Aorta (tissue), 5 donors: ENCODE measurements around the gene AGMO. TPM values are rescaled to one million over a fixed set of nuclear protein-coding genes. Genes with fewer than 3 reads are reported as not detected.

Experiments
- ATAC-seq: fragments of 200-7000 bp; cut with Tn5 transposase; one replicate; pipeline ENCODE4 v1.9.1; 2022; ENCODE audit warnings: moderate library complexity; ENCODE audit not compliant: low FRiP score
- DNase-seq, 2 donors: peaks; one replicate each; pipeline ENCODE4 v3.0.0-alpha.2; 2020
- H3K27ac ChIP-seq, 2 donors: one replicate each; pipeline ENCODE4 v1.5.1; 2013; ENCODE audit warnings: low read length in 2 of 2, mild to moderate bottlenecking in 2 of 2, moderate library complexity in 2 of 2, control low read depth in 1 of 2, inconsistent platforms in 1 of 2, low read depth in 1 of 2
- H3K27me3 ChIP-seq, 2 donors: one replicate each; pipeline ENCODE4 v1.6.1; 2013; ENCODE audit warnings: control low read depth in 1 of 2, low read length in 1 of 2, mild to moderate bottlenecking in 1 of 2, moderate library complexity in 1 of 2; ENCODE audit not compliant: insufficient read depth in 2 of 2, control insufficient read depth in 1 of 2
- H3K36me3 ChIP-seq, 2 donors: one replicate each; pipeline ENCODE4 v1.6.1; 2013; ENCODE audit warnings: control low read depth in 1 of 2, low read length in 1 of 2, mild to moderate bottlenecking in 1 of 2; ENCODE audit not compliant: insufficient read depth in 2 of 2, control insufficient read depth in 1 of 2
- H3K4me1 ChIP-seq, 2 donors: one replicate each; pipeline ENCODE4 v1.6.1; 2013; ENCODE audit warnings: low read length in 2 of 2, control low read depth in 1 of 2, mild to moderate bottlenecking in 1 of 2, moderate library complexity in 1 of 2; ENCODE audit not compliant: insufficient read depth in 2 of 2, control insufficient read depth in 1 of 2
- H3K4me3 ChIP-seq, 2 donors: one replicate each; pipeline ENCODE4 v1.5.1; 2013; ENCODE audit warnings: low read length in 2 of 2, control low read depth in 1 of 2, mild to moderate bottlenecking in 1 of 2
- H3K9me3 ChIP-seq: one replicate; pipeline ENCODE4 v1.6.1; 2013; ENCODE audit warnings: mild to moderate bottlenecking, low read length; ENCODE audit not compliant: control insufficient read depth
- WGBS, 2 donors: extraction: QIAGEN DNeasy Blood & Tissue Kit; methylation state at CpG; one replicate each; pipeline ENCODE4 v1.1.7; 2013; 5-methylcytosine and 5-hydroxymethylcytosine counted together
- intact Hi-C, 2 donors: fragments of 100-400 bp; cut with DNase I; formaldehyde crosslinking; loops; one replicate each; pipeline versions ENCODE4 v1.14.2 to v1.15.0; 2022
- polyA plus RNA-seq, 2 donors: library from polyadenylated mRNA; stranded (reverse); fragments of 200-250 nt; gene quantifications; one replicate each; pipeline ENCODE4 v1.2.3, GENCODE V29; 2013
- total RNA-seq, 2 donors: library from RNA; stranded (reverse); fragmentation: NEBNext Ultra II Directional; extraction: Animal tissue kit (Norgen Biotek cat#: 25700); gene quantifications; one replicate each; pipeline ENCODE4 v1.2.1, GENCODE V29; 2021
- donor health status: healthy with polysubstance abuse.
- donor health status: Bipolar disorder and iron deficiency.
- donor health status: DM: no; HTN: no; CAD: no.
- donor health status: DM: no; HTN: no; CAD: no.
- donor health status: DM: yes; HTN: yes; CAD: no.

AGMO gene
- total and polyA plus RNA-seq, 4 donors = 0.69 to 3.4 (median 1.7) TPM

- H3K27me3 ChIP-seq = no peaks in the 10 kb centered on the region
- H3K36me3 ChIP-seq = no peaks in the 10 kb centered on the region
- no peak overlapping the region for H3K4me3 ChIP-seq
- no peak for ATAC-seq
- intact Hi-C loops = no loop called here
- no peak overlapping the region for H3K27ac ChIP-seq
- WGBS, 2 donors = 5 to 14% methylated on average over 1 of the region's 1 CpG
- H3K4me1 ChIP-seq = no peaks in the 10 kb centered on the region
- DNase-seq = no peak
- no peaks in the 10 kb centered on the region for H3K9me3 ChIP-seq
These were observed 402.6 kb downstream of the AGMO start for GRCh38 chr7:15159261-15159660.

- Histone ChIP-seq H3K9me3 (no peaks in the 10 kb centered on the region), H3K27me3 (no peaks in the 10 kb centered on the region), H3K36me3 (no peaks in the 10 kb centered on the region), H3K4me3 (no peak overlapping the region), H3K4me1 (no peaks in the 10 kb centered on the region), H3K27ac (no peak overlapping the region)
- intact Hi-C loops = no loop called here
- no peak for ATAC-seq
- WGBS, 2 donors = 25 to 33% methylated on average over 3 of the region's 3 CpGs
- no peak for DNase-seq
These were observed 403.5 kb downstream of the AGMO start for GRCh38 chr7:15158141-15158810.

Other genes with a start within 250 kb of the AGMO start
- 10 to 100 TPM; 14.4 to 35.9 TPM for gene MEOX2, start 124.7 kb upstream of the AGMO start, total RNA-seq
- gene MEOX2, start 124.7 kb upstream of the AGMO start, polyA plus RNA-seq = 1 to 10 TPM; 3.5 to 5.4 TPM